HS-27A (cell line): ENCODE data around the gene TRIOBP.
"Not testable (repeated sequence)": the region's sequence is repeated elsewhere in the genome, so short reads cannot be mapped to it uniquely, and the experiment has no call there.

ENCODE experiments used
- DNase-seq: peaks from one replicate; pipeline ENCODE4 v3.0.0-alpha.2; 2012; ENCODE audit warnings: low read depth, missing footprints

TRIOBP gene

DNA sequence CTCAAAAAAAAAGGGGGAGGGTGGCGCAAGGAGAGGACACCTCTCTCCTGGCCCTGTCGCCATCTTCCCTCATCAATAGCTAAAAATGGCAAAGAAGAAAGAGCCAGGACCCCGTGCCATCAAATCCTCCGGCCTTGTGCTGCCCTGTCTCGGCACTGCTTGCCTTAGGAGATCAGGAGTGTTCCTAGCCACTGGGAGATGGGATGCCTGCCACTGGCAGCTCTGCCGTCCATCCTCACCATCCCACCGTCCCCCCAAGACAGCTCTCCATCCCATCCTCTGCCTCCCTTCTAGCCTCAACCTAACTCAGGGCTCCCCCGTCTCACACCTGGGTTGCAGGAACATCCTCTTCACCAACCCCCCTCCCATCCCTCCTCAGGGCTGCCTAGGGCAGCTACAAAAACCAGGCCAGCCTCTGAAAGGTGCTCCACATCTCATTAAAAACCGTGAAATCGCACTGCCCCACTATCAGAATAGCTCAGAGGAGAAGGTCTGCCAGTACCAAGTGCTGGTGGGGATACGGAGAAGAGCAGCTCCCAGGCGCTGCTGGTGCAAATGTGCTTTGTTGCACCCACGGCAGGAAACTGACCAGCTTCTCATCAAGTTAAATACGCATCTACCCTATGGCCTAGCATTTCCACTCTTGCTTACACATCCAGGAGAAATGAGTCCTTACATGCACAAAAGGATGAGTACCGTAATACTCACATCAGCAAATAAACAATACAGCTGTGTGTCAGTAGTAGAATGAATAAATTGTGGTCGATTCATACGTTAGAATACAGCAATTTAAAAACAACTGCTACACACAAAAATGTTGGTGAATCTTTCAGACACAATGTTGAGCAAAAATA lies 79.2 kb downstream of the TRIOBP start:
- no peak for DNase-seq

DNA sequence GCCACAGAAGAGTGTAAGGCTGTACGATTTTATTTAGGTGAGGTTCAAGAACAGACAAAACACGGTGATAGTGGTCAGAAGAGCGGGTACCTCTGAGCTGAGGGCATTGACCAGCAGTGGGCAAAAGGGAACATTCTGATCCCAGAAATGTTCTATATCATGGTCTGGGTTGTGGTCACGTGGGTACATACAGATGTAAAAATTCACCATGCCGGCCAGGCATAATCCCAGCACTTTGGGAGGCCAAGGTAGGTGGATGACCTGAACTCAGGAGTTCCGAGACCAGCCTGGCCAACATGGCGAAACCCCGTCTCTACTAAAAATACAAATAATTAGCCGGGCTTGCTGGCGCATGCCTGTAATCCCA lies 79.8 kb downstream of the TRIOBP start:
- DNase-seq = no peak

DNA sequence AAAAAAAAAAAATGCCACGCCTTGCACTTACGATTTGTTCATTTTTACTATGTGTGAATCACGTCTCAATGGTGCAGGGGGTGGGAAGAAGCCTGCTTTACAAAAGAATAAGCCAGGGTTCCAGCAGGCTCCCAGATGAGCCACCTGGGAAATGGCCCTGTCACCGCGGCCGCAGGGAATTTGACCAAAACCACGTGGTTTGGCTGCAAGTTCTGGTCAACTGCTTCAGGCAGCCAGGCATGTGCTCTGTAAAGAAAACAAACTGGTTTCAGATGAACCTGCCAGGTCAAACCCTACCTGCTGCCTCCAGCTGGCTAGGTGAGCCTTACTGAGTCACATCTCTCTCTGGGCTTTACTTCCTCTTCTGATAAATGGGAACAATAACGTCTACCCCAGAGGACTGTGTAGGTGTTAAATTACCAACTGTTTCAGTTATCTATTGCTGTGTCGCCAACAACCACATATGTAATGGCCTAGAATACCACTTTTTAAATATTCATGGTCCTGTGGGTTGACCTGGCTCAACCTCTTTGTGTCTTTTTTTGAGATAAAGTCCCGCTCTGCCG lies 80.4 kb downstream of the TRIOBP start:
- DNase-seq = peak; percentile 57

DNA sequence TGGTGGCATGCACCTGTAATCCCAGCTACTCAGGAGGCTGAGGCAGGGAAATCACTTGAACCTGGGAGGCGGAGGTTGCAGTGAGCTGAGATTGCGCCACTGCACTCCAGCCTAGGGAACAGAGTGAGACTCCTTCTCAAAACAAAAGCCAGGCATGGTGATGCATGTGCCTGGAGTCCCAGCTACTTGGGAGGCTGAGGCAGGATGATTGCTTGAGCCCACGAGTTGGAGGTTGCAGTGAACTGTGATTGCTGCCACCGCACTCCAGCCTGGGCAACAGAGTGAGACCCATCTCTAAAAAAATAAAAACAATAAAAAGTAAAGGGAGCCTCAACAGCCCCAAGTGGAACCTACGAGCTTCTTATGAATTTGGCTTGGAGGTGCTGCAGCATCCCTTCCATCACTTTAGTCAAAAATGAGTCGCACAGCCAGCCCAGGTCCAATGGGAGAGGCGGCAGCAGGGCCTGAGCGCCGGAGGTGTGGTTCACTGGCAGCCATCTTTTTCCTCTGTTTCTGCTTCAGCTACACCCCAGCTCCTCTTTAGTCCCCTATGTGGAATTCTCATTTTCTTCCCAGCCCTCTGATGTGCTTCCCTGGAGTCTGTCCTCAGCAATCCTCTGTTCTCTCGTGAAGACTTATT lies 81.6 kb downstream of the TRIOBP start:
- DNase-seq = no peak

DNA sequence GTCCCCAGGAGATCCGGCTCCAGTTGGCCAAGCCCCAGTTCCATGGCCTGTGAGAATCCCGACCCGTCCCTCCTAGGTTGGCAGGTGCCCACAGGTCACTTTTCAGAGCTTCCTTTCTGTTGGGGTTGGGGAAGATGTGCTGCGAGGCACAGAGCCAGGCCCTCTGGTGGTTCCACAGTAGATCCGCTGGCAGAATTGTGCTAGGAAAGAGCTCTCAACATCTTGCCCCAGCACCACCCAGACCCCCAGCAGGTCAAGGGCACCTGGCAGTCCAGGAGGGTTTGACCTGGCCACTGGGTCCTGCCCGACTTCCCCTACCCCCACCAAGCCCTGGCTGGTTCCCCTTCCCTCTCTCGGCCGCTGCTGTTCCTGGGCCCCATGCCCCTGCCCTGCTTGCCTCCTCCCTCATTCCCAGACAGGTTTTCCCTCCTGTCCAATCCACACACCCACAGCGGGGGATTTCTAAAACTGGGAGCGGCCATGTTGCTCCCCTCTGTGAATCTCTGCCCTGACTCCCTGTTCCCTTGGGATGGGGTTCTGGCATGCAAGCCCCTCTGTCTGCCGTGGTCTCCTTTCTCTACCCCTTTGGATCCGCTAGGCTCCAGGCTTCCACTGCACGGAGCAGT lies 84.7 kb downstream of the TRIOBP start:
- no peak for DNase-seq

DNA sequence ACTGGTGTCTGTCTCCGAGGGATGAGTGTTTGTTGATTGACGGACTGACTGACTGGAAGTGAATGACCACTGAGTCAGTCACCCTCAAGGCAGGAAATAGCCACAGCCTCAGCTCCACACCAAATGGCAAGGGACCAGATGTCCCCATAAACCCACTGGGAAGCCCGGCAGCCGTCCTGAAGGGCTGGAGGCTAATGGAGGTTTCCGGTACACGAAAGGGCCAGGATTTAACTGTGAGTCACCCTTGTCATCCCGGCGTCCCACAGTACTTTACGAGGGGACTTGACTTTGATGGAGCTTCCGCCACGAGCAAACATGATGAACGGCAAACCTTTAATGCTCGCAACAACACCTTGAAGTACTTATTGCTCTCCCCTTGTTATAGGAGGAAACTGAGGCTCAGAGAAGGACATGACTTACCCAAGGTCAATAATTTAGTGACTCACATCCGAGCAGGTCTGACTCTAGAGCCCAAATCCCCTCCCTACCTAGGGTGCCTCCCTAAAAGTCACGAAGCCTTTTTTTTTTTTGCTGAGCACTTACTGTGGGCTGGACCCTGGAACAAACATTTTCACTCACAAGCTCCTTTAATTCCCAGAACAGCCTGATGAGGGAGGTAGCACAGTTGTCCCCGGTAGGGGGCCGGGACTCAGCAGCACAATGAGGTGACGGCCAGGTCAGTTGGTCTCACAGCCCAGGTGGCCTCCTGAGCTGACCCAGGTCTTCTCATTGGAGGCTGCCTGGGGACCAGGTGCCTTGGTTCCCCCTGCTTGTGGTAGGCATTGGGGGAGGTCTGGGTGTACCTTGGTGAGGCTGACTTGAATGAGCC lies 85.7 kb downstream of the TRIOBP start:
- DNase-seq = no peak

DNA sequence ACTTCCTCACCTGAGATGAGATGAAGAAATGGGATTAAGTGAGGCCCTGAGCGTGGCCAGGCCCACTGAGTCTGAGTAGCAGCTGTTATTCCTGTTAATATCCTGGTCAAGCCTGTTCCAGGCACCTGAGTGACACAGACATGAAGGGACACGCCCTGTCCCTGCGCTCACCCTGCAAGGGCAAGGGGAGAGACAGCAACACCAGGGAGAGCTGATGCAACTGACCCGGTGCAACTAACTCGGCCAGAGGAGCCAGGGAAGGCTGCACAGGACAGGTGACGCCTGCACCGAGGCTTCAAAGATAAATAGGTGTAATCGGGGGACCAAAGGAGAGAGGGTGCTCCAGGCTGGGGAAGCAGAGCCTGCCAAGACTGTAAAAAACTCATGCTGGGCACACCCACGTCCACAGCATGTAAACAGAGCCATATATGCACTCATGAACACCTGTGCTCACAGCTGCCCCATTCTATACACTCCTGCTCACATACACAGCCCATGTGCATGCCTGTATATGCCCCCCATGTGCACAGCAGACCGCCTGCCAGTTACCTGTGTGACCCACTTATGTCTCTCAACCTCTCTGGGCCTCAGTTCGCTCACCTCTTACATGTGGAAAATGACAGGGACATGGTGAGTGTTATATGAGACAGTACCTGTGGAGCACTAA lies 88.1 kb downstream of the TRIOBP start:
- no peak for DNase-seq

DNA sequence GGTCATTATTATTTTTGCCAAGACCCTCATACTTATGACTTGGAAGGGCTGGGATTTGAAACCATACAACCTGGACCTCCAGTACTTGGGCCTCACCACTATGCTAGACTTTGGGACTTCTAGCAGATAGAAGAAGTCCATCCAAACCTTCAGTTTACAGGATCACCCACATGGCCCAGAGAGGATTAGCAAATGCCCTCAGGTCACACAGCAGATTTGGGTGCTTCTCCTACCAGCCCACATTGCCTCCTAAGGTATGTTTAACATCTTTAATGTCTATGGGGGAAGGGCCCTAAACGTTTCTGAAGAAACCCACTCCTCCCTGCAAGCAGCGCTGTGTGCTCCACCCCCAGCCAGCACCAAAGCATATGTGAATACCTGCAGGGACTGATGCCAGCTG lies 93.4 kb downstream of the TRIOBP start:
- no peak for DNase-seq

DNA sequence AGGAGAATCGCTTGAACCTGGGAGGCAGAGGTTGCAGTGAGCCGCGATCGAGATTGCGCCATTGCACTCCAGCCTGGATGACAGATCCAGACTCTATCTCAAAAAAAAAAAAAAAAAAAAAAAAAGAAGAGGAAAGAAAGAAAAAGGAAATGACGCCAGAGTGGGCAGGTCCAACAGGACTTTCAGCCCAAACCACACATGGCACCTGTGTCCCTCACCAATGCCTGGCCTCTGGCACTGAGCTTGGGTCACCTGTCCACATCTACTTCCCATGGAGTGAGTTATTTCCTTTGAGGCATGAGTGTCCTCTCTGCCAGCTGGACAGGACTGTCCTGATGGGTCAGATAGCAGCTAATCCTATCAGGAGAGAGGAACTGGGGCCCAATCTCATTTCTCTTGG lies 95.6 kb downstream of the TRIOBP start:
- no peak for DNase-seq

DNA sequence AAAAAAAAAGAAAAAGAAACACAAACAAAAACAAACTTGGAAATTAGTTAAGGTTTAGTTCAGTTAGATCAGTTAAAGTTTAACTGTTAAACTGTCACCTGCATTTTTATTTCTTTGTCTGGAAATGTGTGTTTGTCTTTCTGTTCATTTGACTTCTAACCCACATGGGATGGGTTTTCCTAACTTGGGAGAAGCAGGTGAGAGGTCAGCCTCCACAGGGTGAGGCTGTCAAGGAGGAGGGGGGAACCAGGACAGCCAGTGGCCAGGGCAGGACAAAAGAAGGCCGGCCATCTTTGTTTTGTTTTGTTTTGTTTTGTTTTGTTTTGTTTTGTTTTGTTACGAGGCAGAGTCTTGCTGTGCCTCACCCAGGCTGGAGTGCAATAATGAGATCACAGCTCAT lies 97.5 kb downstream of the TRIOBP start:
- DNase-seq = no peak

DNA sequence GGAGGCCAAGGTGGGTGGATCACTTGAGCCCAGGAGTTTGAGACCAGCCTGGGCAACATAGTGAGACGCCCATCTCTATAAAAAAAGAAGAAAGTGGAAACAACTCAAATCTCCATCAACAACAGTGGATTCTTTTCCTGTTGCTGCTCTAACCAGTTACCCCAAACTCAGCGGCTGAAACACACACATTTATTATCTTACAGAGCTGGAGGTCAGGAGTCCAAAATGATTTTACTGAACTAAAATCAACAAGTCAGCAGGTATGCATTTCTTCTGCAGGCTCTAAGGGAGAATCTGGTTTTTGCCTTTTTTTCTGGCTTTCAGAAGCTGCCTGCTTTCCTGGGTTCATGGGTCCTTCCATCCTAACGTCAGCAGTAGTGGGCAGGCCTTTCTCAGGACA lies 99.2 kb downstream of the TRIOBP start:
- DNase-seq = no peak

DNA sequence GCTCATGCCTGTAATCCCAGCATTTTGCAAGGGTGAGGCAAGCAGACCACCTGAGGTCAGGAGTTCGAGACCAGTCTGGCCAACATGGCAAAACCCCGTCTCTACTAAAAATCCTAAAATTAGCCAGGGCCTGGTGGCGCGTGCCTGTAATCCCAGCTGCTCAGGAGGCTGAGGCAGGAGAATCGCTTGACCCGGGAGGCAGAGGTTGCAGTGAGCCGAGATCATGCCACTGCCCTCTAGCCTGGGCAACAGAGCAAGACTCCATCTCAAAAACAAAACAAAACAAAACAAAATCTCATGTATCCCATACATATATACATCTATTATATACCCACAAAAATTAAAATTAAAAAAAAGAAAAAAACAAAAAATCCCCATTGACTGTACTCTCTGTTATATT lies 100.4 kb downstream of the TRIOBP start:
- DNase-seq = not testable (repeated sequence)

DNA sequence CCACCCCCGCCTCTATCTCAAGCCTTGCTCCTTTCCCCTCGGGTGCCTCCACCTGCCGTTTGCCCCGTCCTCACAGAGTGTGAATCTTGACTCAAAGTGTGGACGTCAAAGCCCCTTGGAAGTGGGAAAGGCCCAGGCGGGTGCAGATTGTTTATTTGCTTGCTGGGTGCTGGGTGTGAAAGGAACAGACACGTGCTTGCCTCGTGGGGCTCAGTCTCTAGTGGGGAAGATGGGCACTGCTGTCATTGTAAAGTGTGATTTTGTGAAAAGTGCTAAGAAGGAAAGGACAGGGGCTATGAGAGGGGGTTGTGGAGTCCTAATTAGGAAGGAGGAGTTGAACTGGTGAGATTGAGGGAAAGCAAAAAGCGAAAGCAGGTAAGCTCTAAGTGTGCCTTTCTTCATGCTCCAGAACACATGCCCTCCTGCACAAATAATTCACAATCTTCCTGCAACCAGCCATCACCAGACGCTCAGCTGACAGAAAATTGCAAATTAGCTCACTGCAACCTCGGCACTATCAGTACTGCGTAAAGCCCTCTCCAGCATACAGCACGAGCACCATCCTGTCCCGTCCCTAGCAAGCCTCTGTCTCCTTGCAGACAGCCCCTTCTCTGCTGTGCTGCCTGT lies 101.1 kb downstream of the TRIOBP start:
- DNase-seq = no peak

DNA sequence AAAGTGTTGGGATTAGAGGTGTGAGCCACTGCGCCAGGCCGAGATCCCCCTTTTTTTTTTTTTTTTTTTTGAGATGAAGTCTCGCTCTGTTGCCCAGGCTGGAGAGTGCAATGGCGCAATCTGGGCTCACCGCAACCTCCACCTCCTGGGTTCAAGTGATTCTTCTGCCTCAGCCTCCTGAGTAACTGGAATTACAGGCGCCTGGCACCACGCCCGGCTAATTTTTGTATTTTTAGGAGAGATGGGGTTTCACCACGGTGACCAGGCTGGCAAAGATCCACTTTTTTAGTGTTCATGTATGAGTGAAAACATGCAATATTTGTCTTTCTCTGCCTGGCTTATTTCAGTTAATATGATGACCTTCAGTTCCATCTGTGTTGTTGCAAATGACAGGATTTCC lies 103.1 kb downstream of the TRIOBP start:
- DNase-seq = not testable (repeated sequence)

DNA sequence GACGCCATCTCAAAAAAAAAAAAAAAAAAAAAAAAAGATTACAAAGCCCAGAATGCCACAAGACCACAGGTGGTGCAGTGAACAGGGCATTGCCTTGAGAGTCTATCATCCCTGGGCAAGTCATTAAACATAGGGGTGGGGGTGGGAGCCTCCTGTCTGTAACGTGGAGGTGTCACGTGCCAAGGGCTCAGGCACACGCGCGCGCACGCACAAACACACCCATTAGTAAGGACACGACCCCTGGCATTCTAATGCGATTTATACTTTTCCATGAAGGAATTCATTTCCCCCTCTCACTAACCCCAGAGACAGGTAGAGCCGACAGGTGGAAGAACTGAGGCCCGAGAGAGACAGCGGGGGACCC lies 105.1 kb downstream of the TRIOBP start:
- no peak for DNase-seq

DNA sequence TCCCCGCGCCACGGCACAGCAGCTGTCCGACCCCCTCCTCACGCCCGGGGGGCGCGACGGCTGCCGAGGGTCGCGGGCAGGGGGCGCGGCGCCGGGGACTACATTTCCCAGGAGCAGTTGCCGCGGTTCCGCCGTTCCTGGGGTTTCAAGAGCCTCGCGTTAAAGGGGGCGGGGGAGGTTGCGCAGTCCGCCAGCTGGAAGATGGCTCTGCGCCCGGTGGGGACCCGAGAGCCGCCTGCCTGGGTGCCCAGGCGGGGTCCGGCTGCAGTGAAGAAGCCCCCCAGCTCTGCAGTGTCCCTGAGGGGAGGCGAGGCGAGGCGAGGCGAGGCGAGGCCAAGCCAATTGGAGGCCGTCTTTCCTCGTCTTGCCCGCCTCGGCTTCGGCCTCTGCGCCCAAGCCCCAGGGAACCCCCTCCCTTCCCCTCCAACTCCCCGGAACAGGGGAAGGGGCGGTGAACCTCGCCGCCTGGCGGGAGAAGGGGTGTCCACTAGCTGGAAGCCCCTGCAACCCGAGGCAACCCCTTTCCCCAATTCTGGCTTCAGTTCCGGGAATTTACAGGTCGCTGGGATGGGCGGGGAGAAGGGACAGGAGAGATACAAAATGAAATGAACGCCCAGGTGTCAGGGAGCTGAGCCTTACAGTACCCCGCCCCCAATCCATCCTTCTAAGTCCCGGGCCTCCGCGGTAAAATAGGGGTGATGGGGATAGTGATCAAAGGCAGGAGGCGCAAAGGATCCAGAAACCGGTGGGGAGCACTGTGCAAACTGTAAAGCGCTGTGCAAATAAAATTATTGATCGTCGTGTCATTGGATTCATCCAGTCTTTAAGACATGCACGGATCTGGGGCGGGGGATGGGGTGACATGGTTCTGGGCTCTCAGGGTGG lies 105.7 kb downstream of the TRIOBP start:
- DNase-seq = no peak

DNA sequence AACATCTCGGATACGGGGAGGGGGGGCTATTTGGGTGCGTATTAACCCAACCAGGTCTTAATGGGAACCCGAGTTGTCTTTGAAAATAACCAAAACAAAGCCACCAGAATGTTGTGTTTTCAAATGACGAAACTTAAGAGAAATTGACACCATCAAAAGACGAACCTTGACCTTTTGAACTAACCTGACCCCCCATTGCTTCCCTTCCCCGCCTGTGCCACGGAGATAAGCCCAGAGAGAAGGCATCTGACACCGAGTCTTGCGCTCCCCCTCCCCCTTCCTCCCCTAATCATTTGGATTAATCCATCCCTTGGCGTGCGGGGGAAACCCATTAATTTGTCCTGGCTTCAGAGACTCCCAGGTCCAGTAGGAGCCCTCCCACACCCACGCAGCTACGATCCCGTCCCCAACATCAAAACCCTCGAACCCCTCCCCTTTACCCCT lies 106.4 kb downstream of the TRIOBP start:
- DNase-seq = no peak

DNA sequence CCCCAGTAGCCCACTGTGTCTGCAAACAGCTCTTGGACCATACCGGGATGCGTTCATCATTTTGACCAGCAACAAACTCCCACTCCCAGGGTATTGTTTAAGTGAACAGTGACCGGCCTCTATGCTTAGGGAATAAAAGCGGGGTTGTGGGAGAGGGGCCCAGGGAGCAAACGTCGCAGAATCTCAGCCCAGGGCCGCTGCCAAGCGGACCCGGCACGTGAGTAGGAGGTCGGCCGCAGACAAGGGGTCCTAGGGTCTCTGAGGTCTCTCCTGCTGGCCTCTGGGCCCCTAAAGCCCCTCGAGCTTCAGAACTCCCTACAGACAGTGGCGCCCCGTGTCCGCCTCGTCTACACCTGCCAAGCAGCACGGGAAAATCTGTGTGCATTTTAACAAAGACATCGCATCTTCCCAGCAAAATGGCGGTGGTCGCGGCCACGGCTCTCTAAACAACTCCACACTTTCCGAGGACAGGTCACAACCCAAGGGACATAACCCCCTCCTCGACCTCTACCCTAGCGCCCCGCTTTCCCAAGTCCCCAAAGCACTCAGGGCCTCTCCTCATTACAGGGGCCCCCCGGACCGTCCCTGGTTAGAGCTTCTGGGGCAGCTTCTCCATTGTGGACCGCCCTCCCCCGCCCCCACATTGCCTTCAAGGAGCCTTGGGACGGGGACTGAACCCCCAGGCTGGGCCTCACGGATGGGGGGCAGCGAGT lies 106.9 kb downstream of the TRIOBP start:
- DNase-seq = no peak

DNA sequence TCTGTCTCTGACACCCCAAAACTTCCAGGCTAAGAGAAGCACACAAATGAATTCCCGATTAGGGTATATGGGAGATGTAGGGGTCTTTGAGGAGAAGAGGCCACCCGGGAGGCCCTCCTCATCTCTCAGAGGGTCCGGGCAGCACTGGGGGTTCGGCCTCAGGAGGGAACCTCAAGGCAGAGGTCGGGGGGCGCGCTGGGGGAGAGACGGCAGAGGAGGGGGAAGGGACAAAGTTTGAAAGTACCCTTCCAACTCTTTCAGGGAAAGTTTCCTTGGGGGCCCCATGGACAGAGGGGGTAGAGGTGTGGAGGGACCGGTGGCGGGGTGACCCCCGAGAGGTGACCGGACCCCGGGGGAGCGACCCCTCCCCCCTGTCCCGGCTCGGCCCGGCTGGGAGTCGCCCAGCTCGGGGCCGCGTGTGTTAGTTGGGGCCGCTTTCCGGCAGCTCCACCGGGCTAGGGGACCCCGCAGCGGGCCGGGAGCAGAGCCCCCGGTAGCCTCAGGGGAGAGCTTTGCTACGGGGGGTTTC lies 107.6 kb downstream of the TRIOBP start:
- no peak for DNase-seq
